K562 (cell line): ENCODE data around the gene PMVK.

ENCODE experiments used
- CTCF ChIP-seq, 3 experiments: IDR thresholded peaks in 2 of 3; conservative IDR thresholded peaks in 1 of 3; 2 replicates each; pipeline ENCODE4 v1.5.1; 2011 to 2012; ENCODE audit warnings: low read length in 3 of 3, mild to moderate bottlenecking in 3 of 3, control low read depth in 2 of 3, improper control_type of control experiment in 1 of 3, inconsistent platforms in 1 of 3, low read depth in 1 of 3, mixed read lengths in 1 of 3, moderate library complexity in 1 of 3; ENCODE audit not compliant: insufficient read depth in 2 of 3
- EHMT2 ChIP-seq: fragments of 450-650 bp; IDR thresholded peaks from 2 replicates; pipeline ENCODE4 v1.6.1; 2018; ENCODE audit warnings: antibody characterized with exemption
- FOXK1 ChIP-seq: sonication (generic); formaldehyde crosslinking; IDR thresholded peaks from 2 replicates; pipeline ENCODE4 v1.8.0; 2022; ENCODE audit warnings: missing genetic modification reagents, mild to moderate bottlenecking, borderline replicate concordance
- HCFC1 ChIP-seq: IDR thresholded peaks from 2 replicates; pipeline ENCODE4 v1.6.1; 2012; ENCODE audit warnings: low read depth, low read length, improper control_type of control experiment
- MEF2D ChIP-seq: conservative IDR thresholded peaks from 2 replicates; pipeline ENCODE4 v1.6.1; 2016; ENCODE audit warnings: low read depth, missing genetic modification characterization, missing compliant biosample characterization
- NFIC ChIP-seq: fragments of 450-650 bp; IDR thresholded peaks from 2 replicates; pipeline ENCODE4 v1.6.1; 2017; ENCODE audit warnings: mild to moderate bottlenecking, inconsistent platforms
- RFX7 ChIP-seq: fragments of 250-450 bp; sonication (Bioruptor Pico); IDR thresholded peaks from 2 replicates; pipeline ENCODE4 v1.5.1; 2021; ENCODE audit warnings: mild to moderate bottlenecking

- no peak for TF ChIP-seq NFIC
- TF ChIP-seq EHMT2 = no peak
- no peak for TF ChIP-seq HCFC1
- no peak for TF ChIP-seq MEF2D (tag)
- TF ChIP-seq RFX7 (CRISPR knock-in tag) = no peak
- TF ChIP-seq CTCF (IDR thresholded peaks at IDR 0.05 in 2 of 3, conservative IDR thresholded peaks at IDR 0.05 in 1 of 3; ENCODE audit: insufficient read depth in 2 of 3, low read depth in 1 of 3, low read length in 3 of 3) = no peak
- TF ChIP-seq FOXK1 (CRISPR knock-in tag) = no peak
Observed at GRCh38 chr1:154951901-154952657, 15.6 kb upstream of the PMVK start.
